H1 (cell line): ENCODE data around the gene SECISBP2L. TPM values are rescaled to one million over a fixed set of nuclear protein-coding genes. Genes with fewer than 3 reads are reported as not detected.

Source experiments
- EGR1 ChIP-seq: IDR thresholded peaks from 2 replicates; pipeline ENCODE4 v1.6.1; 2011; ENCODE audit warnings: low read depth, low read length, borderline replicate concordance
- GABPA ChIP-seq: IDR thresholded peaks from 2 replicates; pipeline ENCODE4 v1.6.1; 2011; ENCODE audit warnings: mild to moderate bottlenecking, low read length, moderate library complexity, borderline replicate concordance; ENCODE audit not compliant: insufficient read depth
- KDM5A ChIP-seq: fragments of 200-600 bp; IDR thresholded peaks from 2 replicates; pipeline ENCODE4 v1.7.1; 2012; ENCODE audit warnings: mild to moderate bottlenecking, low read length, inconsistent platforms, mixed read lengths
- SIX5 ChIP-seq: IDR thresholded peaks from 2 replicates; pipeline ENCODE4 v1.6.1; 2011; ENCODE audit warnings: mild to moderate bottlenecking, low read depth, low read length
- TBP ChIP-seq: IDR thresholded peaks from 2 replicates; pipeline ENCODE4 v1.6.1; 2011; ENCODE audit warnings: low read depth, low read length, improper control_type of control experiment
- polyA plus RNA-seq, 7 experiments: library from polyadenylated mRNA; depleted of rRNA in 3 of 7; stranded (reverse) in 5 of 7; unstranded in 2 of 7; fragments of >200 nt in 5 of 7; fragments of 200-250 nt in 2 of 7; gene quantifications; 1 replicate in 5 of 7; 2 replicates in 1 of 7; 4 replicates in 1 of 7; pipeline versions ENCODE4 v1.2.1 to v1.2.3, GENCODE V29; 2011 to 2013; ENCODE audit warnings: missing spikeins in 2 of 7, mixed read lengths in 2 of 7
- total RNA-seq: library from RNA; stranded (reverse); fragmentation: NEBNext Ultra II Directional; extraction: Animal tissue kit (Norgen Biotek cat#: 25700); gene quantifications from 2 replicates; pipeline ENCODE4 v1.2.1, GENCODE V29; 2021
- TF ChIP-seq, protein P1 (sequence below): fragments of 300-600 bp; sonication (generic); IDR thresholded peaks from 2 replicates; pipeline ENCODE4 v1.7.1; 2012; ENCODE audit warnings: low read length, moderate library complexity, mild to moderate bottlenecking, inconsistent platforms; ENCODE audit not compliant: insufficient replicate concordance
- TF ChIP-seq, protein P2 (sequence below), 3 experiments: IDR thresholded peaks; 1 replicate in 2 of 3; 2 replicates in 1 of 3; pipeline versions ENCODE4 v1.5.1 to v1.6.1; 2011; ENCODE audit warnings: low read length in 3 of 3, mild to moderate bottlenecking in 3 of 3, inconsistent platforms in 2 of 3, low read depth in 1 of 3, moderate library complexity in 1 of 3; ENCODE audit not compliant: insufficient read depth in 1 of 3; ENCODE audit errors: control extremely low read depth in 1 of 3

The SECISBP2L gene
- total and polyA plus RNA-seq, 2 of the 8 experiments (the other 6 are each of a cell fraction or from before 2014, with no cell fraction given), result 7.6 to 22.8 TPM

DNA sequence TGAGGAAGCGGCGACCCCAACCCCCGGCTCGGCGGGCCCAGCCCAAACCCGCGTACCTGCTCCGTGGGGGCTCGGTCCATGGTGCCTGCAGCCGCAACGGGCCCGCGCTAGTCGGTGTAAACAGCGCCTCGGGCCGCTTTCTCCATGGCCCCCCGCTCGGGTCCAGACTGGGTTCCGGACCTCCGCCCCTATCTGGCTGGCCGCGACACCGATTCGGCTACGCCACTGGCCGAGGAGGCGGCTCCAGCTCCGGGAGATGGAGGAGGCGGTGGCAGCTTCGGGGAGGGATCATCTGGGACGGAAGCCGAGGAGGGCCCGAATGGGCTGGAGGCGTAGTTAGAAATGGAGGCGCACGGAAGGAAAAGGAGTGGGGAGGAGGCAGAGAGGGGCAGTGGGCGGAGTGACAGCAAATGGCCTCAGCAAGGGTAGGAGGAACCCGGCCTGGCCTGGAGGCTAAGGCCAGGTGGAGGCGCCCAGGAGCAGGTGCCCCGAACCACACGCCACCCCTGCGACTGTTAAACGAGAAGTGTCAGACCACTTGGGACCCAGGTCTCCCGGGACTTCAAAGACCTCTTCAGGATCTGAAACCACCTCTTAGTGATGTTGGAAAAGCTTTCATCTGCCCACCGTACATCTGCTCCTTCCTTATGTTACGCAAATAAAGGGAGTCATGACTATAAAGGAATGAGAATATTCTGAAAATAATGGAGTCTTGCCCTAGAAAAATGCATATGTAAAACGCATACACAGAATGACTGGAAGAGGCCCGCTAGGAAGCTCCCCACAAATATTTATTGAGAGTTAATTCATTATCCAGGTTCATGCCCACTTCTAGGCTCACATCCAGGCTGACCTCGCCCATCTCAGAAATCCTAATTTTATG, at the start of gene SECISBP2L (continued):
- peak; percentile 65 for TF ChIP-seq TBP
- TF ChIP-seq, protein P1, sequence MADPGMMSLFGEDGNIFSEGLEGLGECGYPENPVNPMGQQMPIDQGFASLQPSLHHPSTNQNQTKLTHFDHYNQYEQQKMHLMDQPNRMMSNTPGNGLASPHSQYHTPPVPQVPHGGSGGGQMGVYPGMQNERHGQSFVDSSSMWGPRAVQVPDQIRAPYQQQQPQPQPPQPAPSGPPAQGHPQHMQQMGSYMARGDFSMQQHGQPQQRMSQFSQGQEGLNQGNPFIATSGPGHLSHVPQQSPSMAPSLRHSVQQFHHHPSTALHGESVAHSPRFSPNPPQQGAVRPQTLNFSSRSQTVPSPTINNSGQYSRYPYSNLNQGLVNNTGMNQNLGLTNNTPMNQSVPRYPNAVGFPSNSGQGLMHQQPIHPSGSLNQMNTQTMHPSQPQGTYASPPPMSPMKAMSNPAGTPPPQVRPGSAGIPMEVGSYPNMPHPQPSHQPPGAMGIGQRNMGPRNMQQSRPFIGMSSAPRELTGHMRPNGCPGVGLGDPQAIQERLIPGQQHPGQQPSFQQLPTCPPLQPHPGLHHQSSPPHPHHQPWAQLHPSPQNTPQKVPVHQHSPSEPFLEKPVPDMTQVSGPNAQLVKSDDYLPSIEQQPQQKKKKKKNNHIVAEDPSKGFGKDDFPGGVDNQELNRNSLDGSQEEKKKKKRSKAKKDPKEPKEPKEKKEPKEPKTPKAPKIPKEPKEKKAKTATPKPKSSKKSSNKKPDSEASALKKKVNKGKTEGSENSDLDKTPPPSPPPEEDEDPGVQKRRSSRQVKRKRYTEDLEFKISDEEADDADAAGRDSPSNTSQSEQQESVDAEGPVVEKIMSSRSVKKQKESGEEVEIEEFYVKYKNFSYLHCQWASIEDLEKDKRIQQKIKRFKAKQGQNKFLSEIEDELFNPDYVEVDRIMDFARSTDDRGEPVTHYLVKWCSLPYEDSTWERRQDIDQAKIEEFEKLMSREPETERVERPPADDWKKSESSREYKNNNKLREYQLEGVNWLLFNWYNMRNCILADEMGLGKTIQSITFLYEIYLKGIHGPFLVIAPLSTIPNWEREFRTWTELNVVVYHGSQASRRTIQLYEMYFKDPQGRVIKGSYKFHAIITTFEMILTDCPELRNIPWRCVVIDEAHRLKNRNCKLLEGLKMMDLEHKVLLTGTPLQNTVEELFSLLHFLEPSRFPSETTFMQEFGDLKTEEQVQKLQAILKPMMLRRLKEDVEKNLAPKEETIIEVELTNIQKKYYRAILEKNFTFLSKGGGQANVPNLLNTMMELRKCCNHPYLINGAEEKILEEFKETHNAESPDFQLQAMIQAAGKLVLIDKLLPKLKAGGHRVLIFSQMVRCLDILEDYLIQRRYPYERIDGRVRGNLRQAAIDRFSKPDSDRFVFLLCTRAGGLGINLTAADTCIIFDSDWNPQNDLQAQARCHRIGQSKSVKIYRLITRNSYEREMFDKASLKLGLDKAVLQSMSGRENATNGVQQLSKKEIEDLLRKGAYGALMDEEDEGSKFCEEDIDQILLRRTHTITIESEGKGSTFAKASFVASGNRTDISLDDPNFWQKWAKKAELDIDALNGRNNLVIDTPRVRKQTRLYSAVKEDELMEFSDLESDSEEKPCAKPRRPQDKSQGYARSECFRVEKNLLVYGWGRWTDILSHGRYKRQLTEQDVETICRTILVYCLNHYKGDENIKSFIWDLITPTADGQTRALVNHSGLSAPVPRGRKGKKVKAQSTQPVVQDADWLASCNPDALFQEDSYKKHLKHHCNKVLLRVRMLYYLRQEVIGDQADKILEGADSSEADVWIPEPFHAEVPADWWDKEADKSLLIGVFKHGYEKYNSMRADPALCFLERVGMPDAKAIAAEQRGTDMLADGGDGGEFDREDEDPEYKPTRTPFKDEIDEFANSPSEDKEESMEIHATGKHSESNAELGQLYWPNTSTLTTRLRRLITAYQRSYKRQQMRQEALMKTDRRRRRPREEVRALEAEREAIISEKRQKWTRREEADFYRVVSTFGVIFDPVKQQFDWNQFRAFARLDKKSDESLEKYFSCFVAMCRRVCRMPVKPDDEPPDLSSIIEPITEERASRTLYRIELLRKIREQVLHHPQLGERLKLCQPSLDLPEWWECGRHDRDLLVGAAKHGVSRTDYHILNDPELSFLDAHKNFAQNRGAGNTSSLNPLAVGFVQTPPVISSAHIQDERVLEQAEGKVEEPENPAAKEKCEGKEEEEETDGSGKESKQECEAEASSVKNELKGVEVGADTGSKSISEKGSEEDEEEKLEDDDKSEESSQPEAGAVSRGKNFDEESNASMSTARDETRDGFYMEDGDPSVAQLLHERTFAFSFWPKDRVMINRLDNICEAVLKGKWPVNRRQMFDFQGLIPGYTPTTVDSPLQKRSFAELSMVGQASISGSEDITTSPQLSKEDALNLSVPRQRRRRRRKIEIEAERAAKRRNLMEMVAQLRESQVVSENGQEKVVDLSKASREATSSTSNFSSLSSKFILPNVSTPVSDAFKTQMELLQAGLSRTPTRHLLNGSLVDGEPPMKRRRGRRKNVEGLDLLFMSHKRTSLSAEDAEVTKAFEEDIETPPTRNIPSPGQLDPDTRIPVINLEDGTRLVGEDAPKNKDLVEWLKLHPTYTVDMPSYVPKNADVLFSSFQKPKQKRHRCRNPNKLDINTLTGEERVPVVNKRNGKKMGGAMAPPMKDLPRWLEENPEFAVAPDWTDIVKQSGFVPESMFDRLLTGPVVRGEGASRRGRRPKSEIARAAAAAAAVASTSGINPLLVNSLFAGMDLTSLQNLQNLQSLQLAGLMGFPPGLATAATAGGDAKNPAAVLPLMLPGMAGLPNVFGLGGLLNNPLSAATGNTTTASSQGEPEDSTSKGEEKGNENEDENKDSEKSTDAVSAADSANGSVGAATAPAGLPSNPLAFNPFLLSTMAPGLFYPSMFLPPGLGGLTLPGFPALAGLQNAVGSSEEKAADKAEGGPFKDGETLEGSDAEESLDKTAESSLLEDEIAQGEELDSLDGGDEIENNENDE, result peak; percentile 62
- TF ChIP-seq, protein P2, sequence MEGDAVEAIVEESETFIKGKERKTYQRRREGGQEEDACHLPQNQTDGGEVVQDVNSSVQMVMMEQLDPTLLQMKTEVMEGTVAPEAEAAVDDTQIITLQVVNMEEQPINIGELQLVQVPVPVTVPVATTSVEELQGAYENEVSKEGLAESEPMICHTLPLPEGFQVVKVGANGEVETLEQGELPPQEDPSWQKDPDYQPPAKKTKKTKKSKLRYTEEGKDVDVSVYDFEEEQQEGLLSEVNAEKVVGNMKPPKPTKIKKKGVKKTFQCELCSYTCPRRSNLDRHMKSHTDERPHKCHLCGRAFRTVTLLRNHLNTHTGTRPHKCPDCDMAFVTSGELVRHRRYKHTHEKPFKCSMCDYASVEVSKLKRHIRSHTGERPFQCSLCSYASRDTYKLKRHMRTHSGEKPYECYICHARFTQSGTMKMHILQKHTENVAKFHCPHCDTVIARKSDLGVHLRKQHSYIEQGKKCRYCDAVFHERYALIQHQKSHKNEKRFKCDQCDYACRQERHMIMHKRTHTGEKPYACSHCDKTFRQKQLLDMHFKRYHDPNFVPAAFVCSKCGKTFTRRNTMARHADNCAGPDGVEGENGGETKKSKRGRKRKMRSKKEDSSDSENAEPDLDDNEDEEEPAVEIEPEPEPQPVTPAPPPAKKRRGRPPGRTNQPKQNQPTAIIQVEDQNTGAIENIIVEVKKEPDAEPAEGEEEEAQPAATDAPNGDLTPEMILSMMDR (IDR thresholded peaks at IDR 0.05; ENCODE audit: control extremely low read depth in 1 of 3, insufficient read depth in 1 of 3, low read depth in 1 of 3, low read length in 3 of 3), result peak; percentile 66 to 87 (median 79)
- no peak for TF ChIP-seq SIX5
- TF ChIP-seq KDM5A, result no peak
- peak; percentile 46; the same call in 1 of the 2 replicates for TF ChIP-seq EGR1
- no peak; the same call in 1 of the 2 replicates for TF ChIP-seq GABPA
